HepG2 (cell line): ENCODE measurements around the gene OSBPL10. TPM values are rescaled to one million over a fixed set of nuclear protein-coding genes. Genes with fewer than 3 reads are reported as not detected.

Experiments
- ATAC-seq: fragments of 200-7000 bp; cut with Tn5 transposase; 3 replicates; pipeline ENCODE4 v1.9.1; 2020; ENCODE audit warnings: mild to moderate bottlenecking, moderate library complexity
- BruUV-seq: library from RNA; stranded (reverse); fragments of 400-500 nt; replicated peaks from 2 replicates; lab custom pipeline; 2021; lab: Mats Ljungman, UMichigan
- CTCF ChIA-PET: fragments of 300-600 bp; formaldehyde crosslinking; extraction: SDS; loops from one replicate; lab custom pipeline; 2021; ENCODE audit warnings: low total read pairs, inconsistent platforms, low intra/inter-chr PET ratio; lab: Yijun Ruan, JAX
- POLR2A ChIA-PET: fragments of 350-600 bp; sonication (Branson Sonifier 250); formaldehyde crosslinking; loops from one replicate; lab custom pipeline; 2020; ENCODE audit warnings: antibody characterized with exemption, inconsistent platforms; lab: Yijun Ruan, JAX
- DNase-seq: peaks from one replicate; pipeline ENCODE4 v3.0.0-alpha.2; 2015; ENCODE audit warnings: low spot score
- FAIRE-seq: peaks from 3 replicates; lab custom pipeline; 2011; peaks lifted over from hg19 to GRCh38; lab: Jason Lieb, UNC
- H2AFZ ChIP-seq: one replicate; pipeline ENCODE4 v1.6.1; 2011; ENCODE audit warnings: low read length, inconsistent platforms
- H3K27ac ChIP-seq: fragments of 300-600 bp; 3 replicates; pipeline ENCODE4 v1.8.0; 2011; ENCODE audit warnings: mixed run types, mild to moderate bottlenecking, mixed read lengths, low read length, inconsistent platforms; ENCODE audit not compliant: insufficient read depth; ENCODE audit errors: extremely low read length
- H3K27me3 ChIP-seq, 2 experiments: fragments of 200-600 bp in 1 of 2; 2 replicates in 1 of 2; 3 replicates in 1 of 2; pipeline versions ENCODE4 v1.6.0 to v1.8.0; 2011; ENCODE audit warnings: low read length in 2 of 2, mild to moderate bottlenecking in 2 of 2, moderate library complexity in 2 of 2, inconsistent platforms in 1 of 2; ENCODE audit not compliant: insufficient read depth in 2 of 2, control insufficient read depth in 1 of 2
- H3K36me3 ChIP-seq, 2 experiments: fragments of 200-600 bp in 1 of 2; replicated peaks in 1 of 2; 2 replicates in 1 of 2; 3 replicates in 1 of 2; pipeline versions ENCODE4 v1.5.1 to v1.8.0; 2011; ENCODE audit warnings: low read length in 2 of 2, inconsistent platforms in 1 of 2; ENCODE audit not compliant: insufficient read depth in 2 of 2, control insufficient read depth in 1 of 2
- H3K4me1 ChIP-seq: 2 replicates; pipeline ENCODE4 v1.5.1; 2012; ENCODE audit warnings: low read length, inconsistent platforms; ENCODE audit not compliant: insufficient read depth
- H3K4me2 ChIP-seq: 2 replicates; pipeline ENCODE4 v1.6.0; 2011; ENCODE audit warnings: low read depth, low read length, inconsistent platforms
- H3K4me3 ChIP-seq, 3 experiments: fragments of 200-600 bp in 1 of 3; sonication (generic), shearing (Covaris generic) in 1 of 3; replicated peaks in 1 of 3; 2 replicates each; pipeline ENCODE4 v1.5.1; 2011 to 2016; ENCODE audit warnings: low read length in 3 of 3, inconsistent platforms in 2 of 3, low read depth in 2 of 3, mild to moderate bottlenecking in 2 of 3, control low read depth in 1 of 3, mixed read lengths in 1 of 3; ENCODE audit not compliant: insufficient read depth in 1 of 3
- H3K79me2 ChIP-seq: one replicate; pipeline ENCODE4 v1.6.1; 2011; ENCODE audit warnings: low read length, inconsistent platforms; ENCODE audit not compliant: insufficient read depth
- H3K9ac ChIP-seq: 2 replicates; pipeline ENCODE4 v1.6.0; 2011; ENCODE audit warnings: mild to moderate bottlenecking, low read depth, low read length, inconsistent platforms; ENCODE audit not compliant: insufficient read depth
- H3K9me3 ChIP-seq: 2 replicates; pipeline ENCODE4 v1.5.1; 2012; ENCODE audit warnings: mild to moderate bottlenecking, low read length
- H4K20me1 ChIP-seq: 2 replicates; pipeline ENCODE4 v1.6.0; 2011; ENCODE audit warnings: inconsistent platforms, mild to moderate bottlenecking, low read length, moderate library complexity; ENCODE audit not compliant: insufficient read depth
- ELF3 ChIP-seq: IDR thresholded peaks from 2 replicates; pipeline ENCODE4 v1.6.1; 2016; ENCODE audit warnings: missing genetic modification reagents, missing compliant biosample characterization
- MBD4 ChIP-seq: IDR thresholded peaks from 2 replicates; pipeline ENCODE4 v1.6.1; 2012; ENCODE audit warnings: low read length, inconsistent platforms, borderline replicate concordance
- NFKB2 ChIP-seq: sonication (generic); formaldehyde crosslinking; IDR thresholded peaks from 2 replicates; pipeline ENCODE4 v1.4.0; 2020; ENCODE audit warnings: missing genetic modification reagents, borderline replicate concordance
- NFYC ChIP-seq: IDR thresholded peaks from 2 replicates; pipeline ENCODE4 v1.6.1; 2016; ENCODE audit warnings: missing genetic modification reagents, missing compliant biosample characterization
- PHB2 ChIP-seq: fragments of 450-650 bp; IDR thresholded peaks from 2 replicates; pipeline ENCODE4 v1.6.1; 2018; ENCODE audit not compliant: partially characterized antibody
- PHF8 ChIP-seq: sonication (generic); formaldehyde crosslinking; IDR thresholded peaks from 2 replicates; pipeline ENCODE4 v1.5.0; 2020; ENCODE audit warnings: missing genetic modification reagents
- SCMH1 ChIP-seq: sonication (generic); formaldehyde crosslinking; IDR thresholded peaks from 2 replicates; pipeline ENCODE4 v1.9.0; 2021; ENCODE audit warnings: missing genetic modification reagents, mild to moderate bottlenecking, borderline replicate concordance
- SOX13 ChIP-seq, 3 experiments: fragments of 450-650 bp in 1 of 3; sonication (generic) in 1 of 3; formaldehyde crosslinking in 1 of 3; IDR thresholded peaks in 2 of 3; conservative IDR thresholded peaks in 1 of 3; 2 replicates each; pipeline versions ENCODE4 v1.5.0 to v1.6.1; 2016 to 2020; ENCODE audit warnings: antibody characterized with exemption in 1 of 3, mild to moderate bottlenecking in 1 of 3, missing compliant biosample characterization in 1 of 3, missing genetic modification reagents in 1 of 3, moderate library complexity in 1 of 3
- TAF1 ChIP-seq: sonication (generic); formaldehyde crosslinking; IDR thresholded peaks from 2 replicates; pipeline ENCODE4 v1.4.0; 2020; ENCODE audit warnings: missing genetic modification reagents
- TIGD3 ChIP-seq: sonication (generic); formaldehyde crosslinking; IDR thresholded peaks from 2 replicates; pipeline ENCODE4 v1.5.1; 2020; ENCODE audit warnings: mild to moderate bottlenecking, missing genetic modification reagents, borderline replicate concordance
- YEATS2 ChIP-seq: sonication (generic); formaldehyde crosslinking; IDR thresholded peaks from 2 replicates; pipeline ENCODE4 v1.4.0; 2020; ENCODE audit warnings: missing genetic modification reagents, borderline replicate concordance
- ZBTB21 ChIP-seq: sonication (generic); formaldehyde crosslinking; IDR thresholded peaks from 2 replicates; pipeline ENCODE4 v1.4.0; 2020; ENCODE audit warnings: missing genetic modification reagents
- ZBTB34 ChIP-seq: sonication (generic); formaldehyde crosslinking; IDR thresholded peaks from 2 replicates; pipeline ENCODE4 v1.8.0; 2022; ENCODE audit warnings: mild to moderate bottlenecking, missing genetic modification reagents
- ZFP82 ChIP-seq: sonication (generic); formaldehyde crosslinking; IDR thresholded peaks from 2 replicates; pipeline ENCODE4 v1.5.1; 2020; ENCODE audit warnings: mild to moderate bottlenecking, missing genetic modification reagents, borderline replicate concordance
- ZNF577 ChIP-seq: sonication (generic); formaldehyde crosslinking; IDR thresholded peaks from 2 replicates; pipeline ENCODE4 v1.4.0; 2020; ENCODE audit warnings: mild to moderate bottlenecking, low read depth, missing genetic modification reagents, borderline replicate concordance
- ZNF713 ChIP-seq: sonication (generic); formaldehyde crosslinking; IDR thresholded peaks from 2 replicates; pipeline ENCODE4 v1.4.0; 2020; ENCODE audit warnings: mild to moderate bottlenecking, missing genetic modification reagents
- WGBS: methylation state at CpG from one replicate; pipeline ENCODE4 v1.1.6; 2017; ENCODE audit warnings: low lambda C conversion rate; 5-methylcytosine and 5-hydroxymethylcytosine counted together
- in situ Hi-C: cut with HindIII; loops from 2 replicates; pipeline ENCODE4 v1.10.0; 2017; ENCODE audit warnings: low pct_unique_long_range_greater_than_20kb; ENCODE audit not compliant: extremely low pct_ligation_motif_present
- intact Hi-C: fragments of 100-400 bp; cut with micrococcal nuclease; formaldehyde crosslinking; loops from one replicate; pipeline ENCODE4 v1.10.0; 2022; ENCODE audit not compliant: unreplicated experiment
- polyA plus RNA-seq, 8 experiments: library from polyadenylated mRNA; depleted of rRNA in 3 of 8; stranded (reverse) in 7 of 8; unstranded in 1 of 8; fragments of >200 nt; fragmentation: Illumina TruSeq in 4 of 8; extraction: Trizol in 4 of 8; gene quantifications; 2 replicates each; pipeline versions ENCODE4 v1.2.1 to v1.2.3, GENCODE V29; 2011 to 2016; ENCODE audit warnings: low read depth in 4 of 8, missing spikeins in 1 of 8, mixed read lengths in 1 of 8; ENCODE audit not compliant: insufficient read depth in 1 of 8
- total RNA-seq, 5 experiments: library from RNA; depleted of rRNA; stranded (reverse); fragments of >200 nt; fragmentation: Illumina TruSeq; extraction: Trizol; gene quantifications; 2 replicates each; pipeline ENCODE4 v1.2.3, GENCODE V29; 2016; ENCODE audit warnings: low read depth in 1 of 5

Gene OSBPL10
- total and polyA plus RNA-seq, 2 of the 13 experiments (the other 11 are each of a cell fraction or from before 2014, with no cell fraction given) = 10.3 to 28.6 TPM

- Histone ChIP-seq H3K9ac (no peak overlapping the region), H3K4me1 (peaks cover 19% of the 10 kb centered on the region), H3K27me3 (no peaks in the 10 kb centered on the region), H3K36me3 (no peaks in the 10 kb centered on the region), H4K20me1 (no peaks in the 10 kb centered on the region), H3K79me2 (no peaks in the 10 kb centered on the region), H3K9me3 (no peaks in the 10 kb centered on the region), H3K4me2 (no peak overlapping the region), H3K4me3 (no peak overlapping the region), H2AFZ (no peak overlapping the region), H3K27ac (no peak overlapping the region)
- no peak for ATAC-seq
- no TSS peak for BruUV-seq
- ChIA-PET CTCF (no interaction called here), POLR2A (no interaction called here)
- no peak for FAIRE-seq
- DNase-seq = no peak
- 16% methylated on average over 2 of the region's 2 CpGs for WGBS
- in situ Hi-C loops (no loop called here), intact Hi-C loops (no loop called here)
- no peak for TF ChIP-seq YEATS2 (CRISPR knock-in tag)
- no peak for TF ChIP-seq NFYC
- no peak for TF ChIP-seq ZBTB34
- TF ChIP-seq MBD4 = no peak
- no peak for TF ChIP-seq ZBTB21
- no peak for TF ChIP-seq ZFP82
- no peak for TF ChIP-seq ELF3 (CRISPR knock-in tag)
- TF ChIP-seq NFKB2 (CRISPR knock-in tag) = no peak
- no peak for TF ChIP-seq ZNF713 (CRISPR knock-in tag)
- TF ChIP-seq SOX13 (IDR thresholded peaks at IDR 0.05) = no peak
- no peak for TF ChIP-seq SOX13 (CRISPR knock-in tag; conservative IDR thresholded peaks at IDR 0.05 in 1 of 2, IDR thresholded peaks at IDR 0.05 in 1 of 2)
- TF ChIP-seq SCMH1 (CRISPR knock-in tag) = no peak
- TF ChIP-seq PHF8 (CRISPR knock-in tag) = no peak
- TF ChIP-seq TAF1 (CRISPR knock-in tag) = no peak
- no peak for TF ChIP-seq TIGD3 (CRISPR knock-in tag)
- no peak for TF ChIP-seq PHB2
- no peak for TF ChIP-seq ZNF577
Observed at GRCh38 chr3:32022947-32023346, 41.9 kb upstream of the OSBPL10 start.
